ENCODE measurements around the gene GNG5.

GNG5 gene

GRCh38 chr1:84506729-84507453 lies 510 bp upstream of the GNG5 start:
- H3K9me2 ChIP-seq (replicated peaks; ENCODE audit: low read depth, low read length) = no peaks in the 10 kb centered on the region
- H3K9ac ChIP-seq (ENCODE audit: low read depth, low read length, poor library complexity, severe bottlenecking) = peak overlapping the region; percentile 94
- no peaks in the 10 kb centered on the region for H3K36me3 ChIP-seq (ENCODE audit: insufficient read depth, low read length)
- peaks cover 42% of the 10 kb centered on the region for H4K20me1 ChIP-seq (ENCODE audit: insufficient read depth, low read length, poor library complexity, severe bottlenecking)
- H3K27me3 ChIP-seq (ENCODE audit: insufficient read depth, low read length, poor library complexity, severe bottlenecking) = no peaks in the 10 kb centered on the region
- H3K9me3 ChIP-seq (ENCODE audit: insufficient read depth, low read depth, low read length) = peaks cover 2% of the 10 kb centered on the region; the same call in 1 of the 2 replicates
- H3K79me2 ChIP-seq (ENCODE audit: insufficient read depth, low read length) = peaks cover 43% of the 10 kb centered on the region
- H3K4me2 ChIP-seq (ENCODE audit: low read depth, low read length, poor library complexity, severe bottlenecking) = peak overlapping the region; percentile 81
- H3F3A ChIP-seq (ENCODE audit: low read depth) = peaks cover 7% of the 10 kb centered on the region
- H2AFZ ChIP-seq (ENCODE audit: low read length) = peak overlapping the region; percentile 96
- TF ChIP-seq CTCF (conservative IDR thresholded peaks at IDR 0.05; ENCODE audit: low read length) (no peak), EZH2phosphoT487 (IDR thresholded peaks at IDR 0.05; ENCODE audit: borderline replicate concordance) (no peak)
- peaks cover 31% of the 10 kb centered on the region for H3K4me1 ChIP-seq (ENCODE audit: insufficient read depth, low read length, poor library complexity, severe bottlenecking)
- peak overlapping the region; percentile 96 for H3K4me3 ChIP-seq (ENCODE audit: low read length, poor library complexity, severe bottlenecking)

- TF ChIP-seq CTCF (conservative IDR thresholded peaks at IDR 0.05; ENCODE audit: low read length) (no peak), EZH2phosphoT487 (IDR thresholded peaks at IDR 0.05; ENCODE audit: borderline replicate concordance) (no peak)
- Histone ChIP-seq H3K4me2 (ENCODE audit: low read depth, low read length, poor library complexity, severe bottlenecking) (peak overlapping the region; percentile 83), H3K9me2 (replicated peaks; ENCODE audit: low read depth, low read length) (no peaks in the 10 kb centered on the region), H2AFZ (ENCODE audit: low read length) (peak overlapping the region; percentile 88), H3K36me3 (ENCODE audit: insufficient read depth, low read length) (peaks cover 9% of the 10 kb centered on the region), H3K9ac (ENCODE audit: low read depth, low read length, poor library complexity, severe bottlenecking) (peak overlapping the region; percentile 94), H3K79me2 (ENCODE audit: insufficient read depth, low read length) (peaks cover 57% of the 10 kb centered on the region), H3K4me3 (ENCODE audit: low read length, poor library complexity, severe bottlenecking) (peak overlapping the region; percentile 96), H3K27me3 (ENCODE audit: insufficient read depth, low read length, poor library complexity, severe bottlenecking) (no peaks in the 10 kb centered on the region), H3F3A (ENCODE audit: low read depth) (peaks cover 7% of the 10 kb centered on the region), H4K20me1 (ENCODE audit: insufficient read depth, low read length, poor library complexity, severe bottlenecking) (peaks cover 55% of the 10 kb centered on the region), H3K4me1 (ENCODE audit: insufficient read depth, low read length, poor library complexity, severe bottlenecking) (peaks cover 43% of the 10 kb centered on the region), H3K9me3 (ENCODE audit: insufficient read depth, low read depth, low read length) (peaks cover 2% of the 10 kb centered on the region; the same call in 1 of the 2 replicates)
These were observed 834 bp downstream of the GNG5 start for GRCh38 chr1:84505493-84506001.

- Histone ChIP-seq H3K9me2 (replicated peaks; ENCODE audit: low read depth, low read length) (no peaks in the 10 kb centered on the region), H3F3A (ENCODE audit: low read depth) (peaks cover 7% of the 10 kb centered on the region), H2AFZ (ENCODE audit: low read length) (peak overlapping the region; percentile 88), H3K4me1 (ENCODE audit: insufficient read depth, low read length, poor library complexity, severe bottlenecking) (peaks cover 49% of the 10 kb centered on the region), H3K9me3 (ENCODE audit: insufficient read depth, low read depth, low read length) (peaks cover 2% of the 10 kb centered on the region; the same call in 1 of the 2 replicates), H3K9ac (ENCODE audit: low read depth, low read length, poor library complexity, severe bottlenecking) (peak overlapping the region; percentile 94), H3K79me2 (ENCODE audit: insufficient read depth, low read length) (peaks cover 64% of the 10 kb centered on the region), H3K27me3 (ENCODE audit: insufficient read depth, low read length, poor library complexity, severe bottlenecking) (no peaks in the 10 kb centered on the region), H3K4me3 (ENCODE audit: low read length, poor library complexity, severe bottlenecking) (peak overlapping the region; percentile 96), H3K4me2 (ENCODE audit: low read depth, low read length, poor library complexity, severe bottlenecking) (peak overlapping the region; percentile 83), H3K36me3 (ENCODE audit: insufficient read depth, low read length) (peaks cover 14% of the 10 kb centered on the region), H4K20me1 (ENCODE audit: insufficient read depth, low read length, poor library complexity, severe bottlenecking) (peaks cover 62% of the 10 kb centered on the region)
- no peak for TF ChIP-seq CTCF (conservative IDR thresholded peaks at IDR 0.05; ENCODE audit: low read length)
- no peak for TF ChIP-seq EZH2phosphoT487 (IDR thresholded peaks at IDR 0.05; ENCODE audit: borderline replicate concordance)
These were observed 1.5 kb downstream of the GNG5 start for GRCh38 chr1:84504580-84505492.
